Measurements from ENCODE around the gene TIMM44.
A peak's percentile ranks its signal among the peaks of the same experiment; 100 is the strongest.

Gene TIMM44

GRCh38 chr19:7911508-7912143, 31.8 kb downstream of the TIMM44 start:
- no peak for TF ChIP-seq FOXP2 (optimal IDR thresholded peaks at IDR 0.05; ENCODE audit: borderline replicate concordance, extremely low read depth, extremely low read length, insufficient read depth)
- no peak for TF ChIP-seq TAF1 (IDR thresholded peaks at IDR 0.05; ENCODE audit: borderline replicate concordance, insufficient read depth, low read length)
- TF ChIP-seq SIN3A (IDR thresholded peaks at IDR 0.05; ENCODE audit: borderline replicate concordance, insufficient read depth, low read length) = no peak
- no peak for TF ChIP-seq POLR2AphosphoS5 (IDR thresholded peaks at IDR 0.05; ENCODE audit: low read depth, low read length)
- TF ChIP-seq, protein P1, sequence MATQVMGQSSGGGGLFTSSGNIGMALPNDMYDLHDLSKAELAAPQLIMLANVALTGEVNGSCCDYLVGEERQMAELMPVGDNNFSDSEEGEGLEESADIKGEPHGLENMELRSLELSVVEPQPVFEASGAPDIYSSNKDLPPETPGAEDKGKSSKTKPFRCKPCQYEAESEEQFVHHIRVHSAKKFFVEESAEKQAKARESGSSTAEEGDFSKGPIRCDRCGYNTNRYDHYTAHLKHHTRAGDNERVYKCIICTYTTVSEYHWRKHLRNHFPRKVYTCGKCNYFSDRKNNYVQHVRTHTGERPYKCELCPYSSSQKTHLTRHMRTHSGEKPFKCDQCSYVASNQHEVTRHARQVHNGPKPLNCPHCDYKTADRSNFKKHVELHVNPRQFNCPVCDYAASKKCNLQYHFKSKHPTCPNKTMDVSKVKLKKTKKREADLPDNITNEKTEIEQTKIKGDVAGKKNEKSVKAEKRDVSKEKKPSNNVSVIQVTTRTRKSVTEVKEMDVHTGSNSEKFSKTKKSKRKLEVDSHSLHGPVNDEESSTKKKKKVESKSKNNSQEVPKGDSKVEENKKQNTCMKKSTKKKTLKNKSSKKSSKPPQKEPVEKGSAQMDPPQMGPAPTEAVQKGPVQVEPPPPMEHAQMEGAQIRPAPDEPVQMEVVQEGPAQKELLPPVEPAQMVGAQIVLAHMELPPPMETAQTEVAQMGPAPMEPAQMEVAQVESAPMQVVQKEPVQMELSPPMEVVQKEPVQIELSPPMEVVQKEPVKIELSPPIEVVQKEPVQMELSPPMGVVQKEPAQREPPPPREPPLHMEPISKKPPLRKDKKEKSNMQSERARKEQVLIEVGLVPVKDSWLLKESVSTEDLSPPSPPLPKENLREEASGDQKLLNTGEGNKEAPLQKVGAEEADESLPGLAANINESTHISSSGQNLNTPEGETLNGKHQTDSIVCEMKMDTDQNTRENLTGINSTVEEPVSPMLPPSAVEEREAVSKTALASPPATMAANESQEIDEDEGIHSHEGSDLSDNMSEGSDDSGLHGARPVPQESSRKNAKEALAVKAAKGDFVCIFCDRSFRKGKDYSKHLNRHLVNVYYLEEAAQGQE (IDR thresholded peaks at IDR 0.05; ENCODE audit: insufficient read depth in 1 of 2, low read depth in 2 of 2, low read length in 2 of 2) = no peak

- TF ChIP-seq FOXP2 (optimal IDR thresholded peaks at IDR 0.05; ENCODE audit: borderline replicate concordance, extremely low read depth, extremely low read length, insufficient read depth) (no peak), TAF1 (IDR thresholded peaks at IDR 0.05; ENCODE audit: borderline replicate concordance, insufficient read depth, low read length) (no peak), POLR2AphosphoS5 (IDR thresholded peaks at IDR 0.05; ENCODE audit: low read depth, low read length) (0 out of 2 replicates have a peak, but pooled peaks have one; percentile 36), SIN3A (IDR thresholded peaks at IDR 0.05; ENCODE audit: borderline replicate concordance, insufficient read depth, low read length) (no peak)
- TF ChIP-seq, protein P1 (IDR thresholded peaks at IDR 0.05; ENCODE audit: insufficient read depth in 1 of 2, low read depth in 2 of 2, low read length in 2 of 2) = no peak
Observed at GRCh38 chr19:7910321-7911161, 32.9 kb downstream of the TIMM44 start.

DNA sequence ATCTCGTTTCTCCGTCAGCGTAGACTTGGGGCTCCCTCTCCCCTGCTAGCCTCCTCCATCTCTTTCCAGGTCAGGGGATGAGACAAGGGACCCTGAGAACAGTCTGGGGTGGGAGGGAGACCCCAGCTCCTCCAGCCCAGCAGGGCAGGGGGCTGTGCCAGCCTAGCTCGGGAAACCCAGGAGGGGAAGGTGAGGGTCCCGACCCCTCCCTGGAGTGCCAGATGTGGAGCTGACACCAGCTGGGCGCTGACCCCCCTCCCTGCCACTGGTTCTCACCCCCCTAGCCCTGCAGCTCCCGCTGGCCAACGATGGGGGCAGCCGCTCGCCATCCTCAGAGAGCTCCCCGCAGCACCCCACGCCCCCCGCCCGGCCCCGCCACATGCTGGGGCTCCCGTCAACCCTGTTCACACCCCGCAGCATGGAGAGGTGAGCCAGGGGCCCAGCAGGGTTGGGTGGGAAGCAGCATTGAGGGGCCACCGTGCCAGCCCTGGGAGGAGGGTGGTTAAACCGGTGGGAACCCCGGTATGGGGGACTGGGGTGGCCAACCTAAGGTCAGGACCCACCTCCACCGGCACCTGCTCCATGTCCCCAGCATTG, 33.9 kb downstream of the TIMM44 start:
- TF ChIP-seq TAF1 (IDR thresholded peaks at IDR 0.05; ENCODE audit: borderline replicate concordance, insufficient read depth, low read length) = no peak
- TF ChIP-seq POLR2AphosphoS5 (IDR thresholded peaks at IDR 0.05; ENCODE audit: low read depth, low read length) = no peak
- TF ChIP-seq, protein P1 (IDR thresholded peaks at IDR 0.05; ENCODE audit: insufficient read depth in 1 of 2, low read depth in 2 of 2, low read length in 2 of 2) = no peak
- TF ChIP-seq SIN3A (IDR thresholded peaks at IDR 0.05; ENCODE audit: borderline replicate concordance, insufficient read depth, low read length) = no peak
- TF ChIP-seq FOXP2 (optimal IDR thresholded peaks at IDR 0.05; ENCODE audit: borderline replicate concordance, extremely low read depth, extremely low read length, insufficient read depth) = no peak

DNA sequence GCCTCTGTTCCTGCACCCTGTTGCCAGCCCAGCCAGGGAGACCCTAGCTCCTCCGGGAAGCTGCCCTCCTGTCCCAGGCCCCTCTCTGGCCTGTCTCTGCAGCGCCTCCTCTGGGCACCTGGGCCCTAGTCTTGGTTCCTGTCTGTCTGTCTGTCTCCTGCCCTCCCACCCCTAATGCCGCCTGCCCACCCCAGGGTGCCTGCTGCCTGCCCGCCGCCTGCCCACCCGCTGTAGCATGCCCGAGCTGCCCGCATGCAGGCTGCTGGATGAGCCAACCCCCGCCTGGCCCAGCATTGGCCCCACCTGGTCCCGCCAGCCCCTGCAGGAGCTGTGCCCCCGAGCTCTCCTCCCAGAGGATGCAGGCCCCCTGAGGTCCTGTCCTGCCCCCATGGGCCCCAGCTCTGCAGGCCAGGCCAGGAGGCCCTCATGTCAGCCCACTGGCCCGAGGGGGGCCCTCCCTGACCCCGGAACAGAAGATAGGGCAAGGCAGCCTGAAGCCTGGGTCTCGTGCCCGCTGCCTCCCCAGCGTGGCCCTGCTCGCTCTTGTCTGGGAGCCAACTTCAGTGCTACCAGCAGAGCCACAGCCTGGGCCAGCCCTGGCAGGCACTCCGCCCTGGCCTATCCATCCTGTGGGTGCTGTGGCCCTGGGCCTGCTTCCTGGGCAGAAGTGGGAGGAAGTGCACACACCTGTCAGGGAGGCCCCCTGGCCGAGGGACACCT, 34.6 kb downstream of the TIMM44 start:
- TF ChIP-seq SIN3A (IDR thresholded peaks at IDR 0.05; ENCODE audit: borderline replicate concordance, insufficient read depth, low read length) = no peak
- TF ChIP-seq POLR2AphosphoS5 (IDR thresholded peaks at IDR 0.05; ENCODE audit: low read depth, low read length) = no peak
- TF ChIP-seq, protein P1 (IDR thresholded peaks at IDR 0.05; ENCODE audit: insufficient read depth in 1 of 2, low read depth in 2 of 2, low read length in 2 of 2) = no peak
- TF ChIP-seq FOXP2 (optimal IDR thresholded peaks at IDR 0.05; ENCODE audit: borderline replicate concordance, extremely low read depth, extremely low read length, insufficient read depth) = no peak
- TF ChIP-seq TAF1 (IDR thresholded peaks at IDR 0.05; ENCODE audit: borderline replicate concordance, insufficient read depth, low read length) = no peak
